Measurements from ENCODE around the gene DEUP1.
"Not testable (repeated sequence)": the region's sequence is repeated elsewhere in the genome, so short reads cannot be mapped to it uniquely, and the experiment has no call there.

DEUP1 gene, protein sequence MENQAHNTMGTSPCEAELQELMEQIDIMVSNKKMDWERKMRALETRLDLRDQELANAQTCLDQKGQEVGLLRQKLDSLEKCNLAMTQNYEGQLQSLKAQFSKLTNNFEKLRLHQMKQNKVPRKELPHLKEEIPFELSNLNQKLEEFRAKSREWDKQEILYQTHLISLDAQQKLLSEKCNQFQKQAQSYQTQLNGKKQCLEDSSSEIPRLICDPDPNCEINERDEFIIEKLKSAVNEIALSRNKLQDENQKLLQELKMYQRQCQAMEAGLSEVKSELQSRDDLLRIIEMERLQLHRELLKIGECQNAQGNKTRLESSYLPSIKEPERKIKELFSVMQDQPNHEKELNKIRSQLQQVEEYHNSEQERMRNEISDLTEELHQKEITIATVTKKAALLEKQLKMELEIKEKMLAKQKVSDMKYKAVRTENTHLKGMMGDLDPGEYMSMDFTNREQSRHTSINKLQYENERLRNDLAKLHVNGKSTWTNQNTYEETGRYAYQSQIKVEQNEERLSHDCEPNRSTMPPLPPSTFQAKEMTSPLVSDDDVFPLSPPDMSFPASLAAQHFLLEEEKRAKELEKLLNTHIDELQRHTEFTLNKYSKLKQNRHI

DNA sequence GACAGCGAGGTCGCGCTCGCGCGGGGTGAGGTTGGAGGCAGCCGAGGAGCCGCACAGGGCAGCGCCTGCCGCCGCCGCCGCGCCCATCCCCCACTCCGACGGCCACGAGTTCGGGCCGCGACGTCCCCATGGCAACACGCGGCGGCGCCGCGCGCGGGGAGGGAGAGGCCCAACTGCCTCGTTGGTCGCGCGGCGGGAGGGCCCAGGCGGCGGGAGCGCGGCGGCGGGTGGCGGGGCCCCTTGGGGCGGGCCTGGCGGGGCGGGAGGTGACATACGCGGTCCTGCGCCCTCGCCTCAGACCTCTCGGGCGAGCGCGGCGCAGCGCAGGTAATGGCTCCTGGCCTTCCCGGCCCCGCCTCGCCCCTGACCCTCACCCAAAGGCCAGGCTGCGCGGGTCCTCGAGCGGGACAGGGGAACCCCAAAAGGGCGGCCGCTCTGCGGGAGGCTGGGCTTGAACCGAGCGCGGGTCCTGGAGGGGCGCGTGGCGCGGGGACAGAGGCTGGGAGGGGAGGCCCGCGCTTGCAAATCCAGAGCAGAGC lies at the start of gene DEUP1:
TSS of gene DEUP1 (plus strand) at position 297 of the 539 bp plus-strand sequence. CDS start 1,518 bp downstream, outside the sequence.
- in situ Hi-C loops (cut with HindIII; ENCODE audit: low sequenced_read_pairs) = no loop called here

DNA sequence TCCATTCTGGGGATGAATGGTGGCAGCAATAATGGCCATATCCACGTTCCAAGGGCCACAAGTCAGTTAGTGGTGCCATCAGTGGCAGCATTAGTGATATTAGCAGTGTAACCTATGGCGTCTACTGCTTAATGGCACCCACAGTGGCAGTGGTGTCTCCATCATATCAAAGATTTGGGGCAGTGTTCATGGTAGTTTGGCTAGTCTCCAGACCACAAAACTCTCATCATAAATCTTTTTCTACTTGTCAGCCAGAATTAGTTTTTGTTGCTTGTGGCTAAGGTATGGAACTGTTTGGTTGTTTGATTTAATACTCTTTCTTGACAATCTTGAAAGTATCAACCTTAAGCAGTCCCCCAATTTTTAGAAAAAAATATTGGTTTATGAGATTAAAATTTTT lies 45.1 kb upstream of the DEUP1 start:
- in situ Hi-C loops (cut with HindIII; ENCODE audit: low sequenced_read_pairs) = no loop called here

DNA sequence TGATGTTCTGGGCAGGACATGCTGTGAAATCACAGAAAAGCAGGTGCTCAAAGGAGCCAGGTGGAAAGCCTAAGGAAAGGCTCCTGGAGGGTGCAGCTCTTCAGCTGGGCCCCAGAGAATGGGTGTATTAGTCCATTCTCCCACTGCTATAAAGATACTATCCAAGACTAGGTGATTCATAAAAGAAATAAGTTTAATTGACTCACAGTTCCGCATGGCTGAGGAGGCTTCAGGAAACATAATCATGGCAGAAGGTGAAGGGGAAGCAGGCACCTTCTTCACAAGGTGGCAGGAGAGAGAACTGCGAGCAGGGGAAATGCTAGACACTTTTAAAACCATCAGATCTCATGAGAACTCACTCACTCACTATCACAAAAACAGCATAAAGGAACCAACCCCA lies 43.1 kb upstream of the DEUP1 start:
- in situ Hi-C loops (cut with HindIII; ENCODE audit: low sequenced_read_pairs) = no loop called here

DNA sequence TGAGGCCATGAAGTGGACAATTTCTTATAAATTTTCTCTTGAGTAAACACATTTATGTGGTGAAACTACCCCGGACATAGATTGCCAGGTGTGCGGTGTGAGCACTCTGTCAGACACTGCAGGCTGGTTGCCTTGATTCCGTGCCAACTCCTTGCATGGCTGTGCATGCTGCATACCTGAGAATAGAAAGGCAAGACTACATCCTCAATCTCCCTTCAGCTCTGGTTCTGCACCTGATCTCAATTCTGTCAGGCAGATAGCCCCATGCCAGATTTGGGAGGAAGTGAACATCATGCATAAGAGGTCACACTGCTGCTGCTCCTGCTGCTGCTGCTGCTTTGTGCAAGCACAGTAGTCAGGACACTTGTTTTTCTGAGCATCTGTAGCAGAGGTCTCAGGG lies 42.5 kb upstream of the DEUP1 start:
- in situ Hi-C loops (cut with HindIII; ENCODE audit: low sequenced_read_pairs) = no loop called here

DNA sequence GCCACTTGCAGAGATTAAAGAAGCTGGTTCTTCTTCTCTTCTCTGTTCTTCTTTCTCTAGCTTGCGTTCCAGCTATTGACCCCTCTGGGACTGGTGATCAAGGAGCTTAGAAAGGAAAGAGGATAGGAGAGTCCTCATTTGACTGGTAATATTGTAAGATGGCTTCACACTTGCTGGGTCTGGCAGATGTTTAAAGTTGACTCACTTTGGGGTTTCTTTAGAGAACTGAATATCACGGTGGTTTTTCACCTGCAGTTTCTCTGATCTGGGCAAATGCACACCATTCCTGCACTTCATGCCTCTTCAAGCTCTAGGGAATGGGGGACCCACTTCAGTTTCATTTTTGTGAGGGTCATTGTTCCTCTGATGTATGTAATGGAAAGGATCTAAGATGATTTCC lies 41.8 kb upstream of the DEUP1 start:
- in situ Hi-C loops (cut with HindIII; ENCODE audit: low sequenced_read_pairs) = no loop called here

DNA sequence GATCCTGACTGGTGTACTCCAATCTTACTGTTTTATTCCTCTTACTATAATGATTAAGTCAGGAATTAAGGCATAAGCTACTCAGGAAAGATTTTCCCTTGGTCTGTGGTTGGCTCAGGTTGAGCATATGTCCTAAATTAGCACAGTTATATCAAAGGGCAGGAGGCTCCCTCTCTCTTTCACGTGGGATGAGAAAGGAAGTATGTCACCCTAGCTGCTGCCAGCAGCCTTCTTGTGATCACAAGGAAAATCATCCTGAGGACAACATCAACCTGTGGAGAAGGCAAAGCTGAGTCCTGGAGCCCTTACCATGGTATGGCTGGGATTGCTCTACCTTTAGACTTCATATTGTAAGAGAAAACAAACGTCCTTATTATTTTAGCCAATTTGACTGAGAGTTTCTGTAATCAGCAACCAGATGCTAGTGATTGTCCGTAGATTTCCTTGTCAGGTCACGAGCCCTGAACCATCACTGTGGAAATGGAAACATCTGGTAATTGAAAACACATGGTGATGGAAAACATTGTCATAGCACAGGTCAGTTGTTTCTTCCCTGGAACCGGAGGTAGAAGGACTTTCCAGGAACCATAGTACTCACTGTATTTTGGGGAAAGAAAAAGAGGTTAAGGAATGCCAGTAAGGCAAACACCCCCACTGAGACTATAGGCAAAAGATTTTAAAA lies 40.6 kb upstream of the DEUP1 start:
- in situ Hi-C loops (cut with HindIII; ENCODE audit: low sequenced_read_pairs) = no loop called here

DNA sequence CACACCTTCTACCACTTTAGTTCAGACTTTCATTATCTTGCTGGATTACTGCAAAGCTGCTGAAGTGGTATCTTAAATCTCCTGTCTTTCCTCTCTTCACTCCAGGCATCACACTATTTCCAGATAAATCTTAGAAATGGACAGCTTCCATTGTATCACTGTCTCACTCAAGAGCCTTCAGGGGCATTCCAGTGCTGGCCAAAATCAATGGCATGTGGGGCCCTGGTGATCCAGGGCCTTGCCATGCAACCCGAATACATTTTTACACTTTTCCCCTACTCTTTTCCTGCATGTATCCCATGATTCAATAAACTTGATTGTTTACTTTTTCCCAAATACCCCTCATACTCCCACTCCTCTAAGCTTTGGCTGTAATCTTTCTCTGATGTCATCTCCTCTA lies 39.4 kb upstream of the DEUP1 start:
- in situ Hi-C loops (cut with HindIII; ENCODE audit: low sequenced_read_pairs) = no loop called here

DNA sequence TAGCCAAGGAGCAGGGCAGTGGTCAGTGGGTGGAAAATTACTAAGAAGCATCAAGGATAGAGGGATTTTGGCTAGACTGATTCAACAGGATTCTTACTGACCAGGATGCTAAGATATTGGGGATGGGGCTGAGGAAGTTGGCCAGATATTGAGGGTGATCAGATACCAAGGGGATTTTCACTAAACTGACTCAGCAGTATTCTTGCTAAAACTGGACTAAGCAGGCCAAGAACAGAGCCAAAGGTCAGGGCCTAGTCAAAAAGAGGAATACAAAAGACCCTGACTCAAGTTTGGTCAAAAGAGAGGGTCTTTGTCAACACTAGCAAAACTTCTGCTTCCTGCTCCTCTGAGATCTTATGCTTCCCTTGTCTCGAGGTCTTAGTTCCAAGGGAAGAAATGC lies 38.6 kb upstream of the DEUP1 start:
- in situ Hi-C loops (cut with HindIII; ENCODE audit: low sequenced_read_pairs) = no loop called here

DNA sequence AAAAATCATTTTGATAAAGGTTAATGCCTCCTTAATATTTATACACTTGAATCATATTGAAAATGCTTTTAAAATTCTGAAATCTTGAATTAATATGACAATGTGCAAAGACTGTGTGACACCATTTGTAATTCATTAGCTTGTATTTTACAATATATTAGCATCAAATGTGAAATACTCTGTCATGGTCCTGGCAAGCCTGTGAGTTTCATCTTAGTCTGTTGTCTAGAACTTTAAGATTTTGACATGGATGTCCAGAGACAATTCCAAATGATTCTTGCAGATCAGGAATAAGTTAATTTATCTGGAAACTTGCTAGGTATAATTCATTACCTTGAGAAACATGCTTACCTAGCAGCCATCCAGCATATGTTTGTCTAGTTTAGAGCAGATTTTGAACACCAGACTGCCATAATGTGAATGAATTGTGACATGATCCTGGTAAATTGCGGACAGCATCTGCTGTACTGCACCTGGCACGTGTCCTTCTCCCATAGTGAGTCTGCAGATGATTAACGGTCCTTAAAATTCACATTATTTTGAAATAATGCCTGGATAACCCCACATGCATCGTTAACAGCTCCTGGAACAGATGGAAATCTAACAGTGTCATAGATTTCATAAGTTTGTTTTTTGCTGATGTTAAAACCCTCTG lies 34.5 kb upstream of the DEUP1 start:
- in situ Hi-C loops (cut with HindIII; ENCODE audit: low sequenced_read_pairs) = no loop called here

DNA sequence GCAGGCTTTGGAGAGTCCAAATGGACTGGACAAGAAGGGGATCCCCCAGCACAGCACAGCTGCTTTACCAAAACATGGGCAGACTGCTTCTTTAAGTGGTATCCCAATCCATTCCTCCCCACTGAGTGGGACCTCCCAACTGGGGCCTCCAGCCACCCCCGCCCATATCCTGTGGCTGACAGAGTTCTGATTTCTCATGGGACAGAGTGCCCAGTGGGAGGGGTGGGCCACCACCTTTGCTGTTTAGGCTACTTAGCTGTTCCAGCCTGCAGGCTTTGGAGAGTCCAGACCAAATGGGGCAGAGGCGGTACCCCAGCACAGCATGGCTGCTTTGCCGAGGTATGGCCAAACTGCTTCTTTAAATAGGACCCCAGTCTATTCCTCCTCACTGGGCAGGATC lies 26.9 kb upstream of the DEUP1 start:
- in situ Hi-C loops (cut with HindIII; ENCODE audit: low sequenced_read_pairs) = no loop called here

DNA sequence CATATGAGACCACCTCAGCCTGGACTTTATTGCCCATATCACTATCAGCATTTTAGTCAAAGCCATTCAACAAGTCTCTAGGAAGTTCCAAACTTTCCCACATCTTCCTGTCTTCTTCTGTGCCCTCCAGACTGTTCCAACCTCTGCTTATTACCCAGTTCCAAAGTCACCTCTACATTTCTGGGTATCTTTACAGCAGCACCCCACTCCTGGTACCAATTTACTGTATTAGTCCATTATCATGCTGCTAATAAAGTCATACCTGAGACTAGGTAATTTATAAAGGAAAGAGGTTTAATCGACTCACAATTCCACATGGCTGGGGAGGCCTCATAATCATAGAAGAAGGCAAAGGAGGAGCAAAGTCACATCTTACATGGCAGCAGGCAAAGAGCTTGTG lies 16.1 kb upstream of the DEUP1 start:
- in situ Hi-C loops (cut with HindIII; ENCODE audit: low sequenced_read_pairs) = not testable (repeated sequence)

DNA sequence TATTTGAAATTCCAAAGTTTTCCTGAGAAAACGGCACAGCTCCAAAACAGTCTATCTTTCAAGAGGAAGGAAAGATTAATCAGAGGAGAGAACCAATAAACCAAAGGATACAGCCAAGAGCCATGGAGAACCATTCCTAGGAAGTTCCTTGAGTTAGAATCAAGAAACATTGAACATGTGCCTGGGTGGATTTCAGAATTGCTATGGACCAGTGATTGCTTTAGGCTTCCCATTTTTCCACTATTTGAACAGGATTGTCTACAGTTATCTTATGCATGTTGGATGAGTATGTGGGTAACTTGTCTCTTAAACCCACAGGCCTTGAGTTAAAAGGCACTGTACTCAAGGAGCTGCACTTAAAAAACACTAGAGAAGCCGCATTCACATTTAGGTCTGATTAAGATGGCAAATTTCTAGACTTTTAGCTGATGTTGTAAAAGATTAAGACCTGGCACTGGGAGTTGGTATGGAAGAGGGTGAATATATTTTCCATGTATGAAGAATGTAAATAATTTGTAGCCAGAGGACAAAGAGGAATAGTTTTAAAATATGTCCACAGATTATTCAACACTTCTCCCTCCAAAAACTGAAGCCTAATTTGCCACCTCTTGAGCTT lies 11.2 kb upstream of the DEUP1 start:
- in situ Hi-C loops (cut with HindIII; ENCODE audit: low sequenced_read_pairs) = no loop called here

DNA sequence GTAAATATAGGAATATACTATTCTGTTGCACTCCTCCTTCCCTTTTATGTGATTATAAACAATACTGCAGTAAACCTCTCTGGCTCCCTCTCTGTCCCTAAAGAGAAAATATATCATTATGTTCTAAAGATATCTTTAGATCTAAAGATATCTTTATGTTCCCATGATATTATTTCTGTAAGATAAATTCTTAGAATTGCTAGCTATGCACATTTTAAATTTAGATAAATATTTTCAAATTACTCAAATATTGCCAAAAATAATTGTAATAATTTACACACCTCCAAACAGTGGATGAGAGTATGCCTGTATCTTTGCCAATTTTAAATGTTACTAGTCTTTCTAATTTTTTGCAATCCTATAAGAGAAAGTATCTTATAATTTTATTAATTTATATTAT lies 10.3 kb upstream of the DEUP1 start:
- in situ Hi-C loops (cut with HindIII; ENCODE audit: low sequenced_read_pairs) = no loop called here

DNA sequence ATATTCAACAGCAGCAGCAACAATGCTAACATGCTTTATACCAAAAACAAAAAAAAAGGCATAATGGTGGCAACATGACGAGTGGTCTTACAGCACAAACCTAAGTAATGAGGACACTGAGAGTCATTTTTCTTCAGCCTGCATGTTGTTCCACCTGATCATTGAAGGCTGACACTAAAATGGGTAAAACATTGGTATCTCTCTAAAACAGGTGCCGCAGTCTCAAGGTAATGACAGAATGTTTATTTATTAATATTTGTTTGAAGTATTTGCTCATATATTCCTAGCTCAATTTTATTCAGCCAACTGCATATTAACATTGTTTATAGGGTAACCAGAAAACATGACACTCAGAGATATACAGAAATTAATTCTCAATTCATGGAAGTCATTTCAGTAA lies 8.3 kb upstream of the DEUP1 start:
- in situ Hi-C loops (cut with HindIII; ENCODE audit: low sequenced_read_pairs) = no loop called here

DNA sequence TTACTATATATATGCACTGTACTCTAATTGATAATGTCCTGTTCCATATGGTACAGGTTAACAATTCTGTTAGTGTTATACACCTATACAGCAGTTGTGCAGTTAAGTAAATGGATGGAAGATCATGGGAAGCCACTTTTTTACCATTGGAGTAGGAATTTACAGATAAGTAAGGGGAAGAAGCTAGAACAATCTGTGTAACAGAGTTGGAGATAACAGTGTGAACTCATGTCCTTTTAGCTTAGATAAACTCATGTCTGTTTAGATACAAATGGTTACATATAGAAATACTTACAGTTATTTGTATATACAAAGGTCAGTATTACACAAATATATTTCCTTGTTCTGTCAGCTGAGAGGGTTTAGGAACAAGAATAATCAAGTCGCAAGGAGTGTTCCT lies 6.8 kb upstream of the DEUP1 start:
- in situ Hi-C loops (cut with HindIII; ENCODE audit: low sequenced_read_pairs) = no loop called here

DNA sequence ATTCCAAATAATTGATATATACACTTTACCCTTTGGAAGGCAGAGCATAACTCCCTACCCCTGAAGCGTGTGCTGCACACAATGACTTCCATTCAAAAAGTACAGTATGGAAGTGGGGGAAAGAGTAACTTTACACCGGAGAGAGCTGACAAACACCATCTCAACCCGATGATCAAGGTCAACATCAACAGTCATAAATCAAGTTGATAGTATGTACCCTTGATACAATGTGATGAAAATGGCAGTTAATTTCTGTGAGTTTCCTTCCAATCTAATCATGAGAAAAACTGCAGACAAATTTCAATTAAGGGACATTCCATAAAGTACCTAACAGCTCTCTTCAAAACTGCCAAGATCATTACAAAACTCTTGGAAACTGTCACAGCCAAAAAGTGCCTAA lies 6.0 kb upstream of the DEUP1 start:
- in situ Hi-C loops (cut with HindIII; ENCODE audit: low sequenced_read_pairs) = no loop called here

DNA sequence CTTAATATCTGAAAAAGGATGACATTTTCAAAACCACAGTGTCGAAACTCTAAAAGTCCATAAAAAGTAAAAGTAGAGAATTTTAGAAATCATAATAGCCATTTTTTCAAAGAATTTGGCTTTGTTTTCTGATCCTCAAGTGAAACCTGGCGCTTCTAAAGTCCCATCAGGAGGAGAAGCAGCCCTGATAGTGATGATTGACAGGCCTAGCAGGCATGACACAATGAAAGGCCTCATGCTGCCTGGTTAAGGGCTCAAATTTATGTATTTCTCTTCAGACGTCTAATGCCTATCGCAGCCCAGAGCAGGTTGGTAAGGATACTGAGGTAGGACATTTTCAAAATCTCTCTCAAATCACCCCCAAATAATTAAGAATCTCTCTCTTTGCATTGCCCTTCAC lies 3.9 kb upstream of the DEUP1 start:
- in situ Hi-C loops (cut with HindIII; ENCODE audit: low sequenced_read_pairs) = no loop called here

DNA sequence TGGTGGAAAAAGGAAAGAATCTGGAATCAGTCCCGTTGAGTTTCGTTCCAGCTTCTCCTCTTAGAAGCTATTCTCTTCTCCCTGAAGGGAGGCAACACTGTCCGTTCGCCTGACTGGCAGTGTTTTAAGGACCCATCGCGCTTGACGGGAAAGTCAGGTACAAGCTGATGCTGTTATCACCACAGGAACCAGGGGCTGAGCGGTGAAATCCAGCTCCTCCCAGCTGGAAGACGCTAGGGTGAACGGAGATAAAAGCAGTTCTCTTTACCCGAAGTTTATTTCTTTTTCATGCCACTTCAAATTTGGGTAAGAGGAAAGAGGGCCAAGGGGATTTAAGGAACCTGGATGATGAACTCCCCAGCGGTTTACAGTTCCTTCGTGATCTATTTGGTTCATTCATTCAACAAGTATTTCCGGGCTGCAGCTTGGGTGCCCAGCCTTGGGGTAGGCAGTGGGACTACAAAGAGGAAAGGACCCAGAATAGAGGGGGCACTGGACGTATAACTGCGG lies 551 bp upstream of the DEUP1 start:
- in situ Hi-C loops (cut with HindIII; ENCODE audit: low sequenced_read_pairs) = no loop called here

DNA sequence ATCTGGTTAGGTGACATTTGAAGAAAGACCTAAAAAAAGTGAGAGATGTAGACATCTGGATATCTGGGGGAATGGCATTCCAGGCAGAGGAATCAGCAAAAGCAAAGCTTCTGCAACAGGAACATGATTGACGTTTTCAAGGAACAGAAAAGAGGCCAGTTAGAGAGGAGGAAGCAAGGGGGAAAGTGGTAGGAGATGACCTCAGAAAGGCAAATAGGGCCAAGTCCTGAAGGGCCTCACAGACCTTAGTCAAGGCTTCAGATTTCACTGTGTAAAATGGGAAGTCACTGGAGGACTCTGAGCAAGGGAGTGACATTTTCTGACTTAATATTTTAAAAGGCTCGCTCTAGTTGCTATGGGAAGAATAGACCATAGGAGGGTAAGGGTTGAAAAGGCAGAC lies 9.7 kb downstream of the DEUP1 start:
- in situ Hi-C loops (cut with HindIII; ENCODE audit: low sequenced_read_pairs) = no loop called here

DNA sequence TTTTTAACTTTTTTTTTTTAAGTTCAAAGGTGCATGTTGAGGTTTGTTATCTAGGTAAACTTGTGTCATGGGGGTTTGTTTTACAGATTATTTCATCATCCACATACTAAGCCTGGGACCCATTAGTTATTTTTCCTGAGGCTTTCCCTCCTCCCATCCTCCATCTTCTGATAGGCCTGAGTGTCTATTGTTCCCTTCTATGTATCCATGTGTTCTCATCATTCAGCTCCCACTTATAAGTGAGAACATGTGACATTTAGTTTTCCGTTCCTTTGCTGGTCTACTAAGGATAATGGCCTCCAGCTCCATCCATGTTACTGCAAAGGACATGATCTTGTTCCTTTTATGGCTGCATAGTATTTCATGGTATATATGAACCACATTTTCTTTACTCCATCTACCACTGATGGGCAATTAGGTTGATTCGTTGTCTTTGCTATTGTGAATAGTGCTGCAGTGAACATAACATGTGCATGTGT lies 14.4 kb downstream of the DEUP1 start:
- in situ Hi-C loops (cut with HindIII; ENCODE audit: low sequenced_read_pairs) = no loop called here

DNA sequence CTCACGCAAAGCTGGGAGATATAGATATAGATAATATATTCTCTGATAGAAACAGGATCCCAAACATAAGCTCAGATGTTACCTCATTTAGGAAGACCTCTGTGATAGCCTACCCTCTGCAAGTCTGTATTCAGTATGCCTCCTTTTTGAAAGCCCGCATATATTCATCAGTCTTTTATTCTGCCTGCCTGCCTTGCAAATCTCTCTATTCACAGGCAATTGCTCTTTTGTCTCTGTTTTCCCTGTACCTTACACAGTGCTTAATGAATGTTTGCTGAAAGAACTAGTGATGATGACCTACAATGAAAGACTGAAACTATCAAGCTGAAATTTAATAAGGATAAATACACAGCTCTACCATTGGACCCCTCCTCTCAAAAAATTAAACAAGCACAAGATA lies 18.4 kb downstream of the DEUP1 start:
- in situ Hi-C loops (cut with HindIII; ENCODE audit: low sequenced_read_pairs) = no loop called here
